ENCODE results near the gene LRRC14B.

- TF ChIP-seq EZH2phosphoT487 (IDR thresholded peaks at IDR 0.05; ENCODE audit: insufficient read depth, low read depth) = no peak
- TF ChIP-seq EZH2 (IDR thresholded peaks at IDR 0.05; ENCODE audit: insufficient read depth, poor library complexity, severe bottlenecking) = no peak
Observed at GRCh38 chr5:194603-195209, 3.4 kb downstream of the LRRC14B start.
